ENCODE data around the gene AKAP6.

AKAP6 gene

GRCh38 chr14:32727832-32728231, 398.7 kb downstream of the AKAP6 start:
- Histone ChIP-seq H3K9ac (no peak overlapping the region), H4K20me1 (ENCODE audit: insufficient read depth) (no peaks in the 10 kb centered on the region), H2AFZ (ENCODE audit: low read depth) (no peak overlapping the region), H3K4me1 (ENCODE audit: low read depth, poor library complexity, severe bottlenecking) (no peaks in the 10 kb centered on the region), H3K4me3 (IDR thresholded peaks at IDR 0.05; ENCODE audit: insufficient read depth, low read depth, low read length) (no peak overlapping the region), H3K27ac (no peak overlapping the region), H3K79me2 (ENCODE audit: insufficient read depth, low read depth) (no peaks in the 10 kb centered on the region), H3K4me2 (no peak overlapping the region), H3K36me3 (ENCODE audit: insufficient read depth) (no peaks in the 10 kb centered on the region), H3K27me3 (ENCODE audit: insufficient read depth, low read depth) (no peaks in the 10 kb centered on the region)
- TF ChIP-seq CTCF (conservative IDR thresholded peaks at IDR 0.05; ENCODE audit: low read depth, low read length), result no peak

- no peaks in the 10 kb centered on the region for H3K27me3 ChIP-seq (ENCODE audit: insufficient read depth, low read depth)
- no peak overlapping the region for H3K4me3 ChIP-seq (IDR thresholded peaks at IDR 0.05; ENCODE audit: insufficient read depth, low read depth, low read length)
- H3K36me3 ChIP-seq (ENCODE audit: insufficient read depth), result no peaks in the 10 kb centered on the region
- H3K4me1 ChIP-seq (ENCODE audit: low read depth, poor library complexity, severe bottlenecking), result no peaks in the 10 kb centered on the region
- H3K27ac ChIP-seq, result no peak overlapping the region
- H3K79me2 ChIP-seq (ENCODE audit: insufficient read depth, low read depth), result no peaks in the 10 kb centered on the region
- no peak for TF ChIP-seq CTCF (conservative IDR thresholded peaks at IDR 0.05; ENCODE audit: low read depth, low read length)
- no peak overlapping the region for H2AFZ ChIP-seq (ENCODE audit: low read depth)
- H4K20me1 ChIP-seq (ENCODE audit: insufficient read depth), result no peaks in the 10 kb centered on the region
- no peak overlapping the region for H3K4me2 ChIP-seq
- H3K9ac ChIP-seq, result no peak overlapping the region
These were observed 399.4 kb downstream of the AKAP6 start for GRCh38 chr14:32728526-32728925.

- H2AFZ ChIP-seq (ENCODE audit: low read depth), result no peak overlapping the region
- H3K4me2 ChIP-seq, result no peak overlapping the region
- H3K79me2 ChIP-seq (ENCODE audit: insufficient read depth, low read depth), result no peaks in the 10 kb centered on the region
- H3K27ac ChIP-seq, result no peak overlapping the region
- H3K4me3 ChIP-seq (IDR thresholded peaks at IDR 0.05; ENCODE audit: insufficient read depth, low read depth, low read length), result no peak overlapping the region
- H3K27me3 ChIP-seq (ENCODE audit: insufficient read depth, low read depth), result no peaks in the 10 kb centered on the region
- H3K9ac ChIP-seq, result no peak overlapping the region
- no peaks in the 10 kb centered on the region for H3K4me1 ChIP-seq (ENCODE audit: low read depth, poor library complexity, severe bottlenecking)
- H4K20me1 ChIP-seq (ENCODE audit: insufficient read depth), result no peaks in the 10 kb centered on the region
- no peaks in the 10 kb centered on the region for H3K36me3 ChIP-seq (ENCODE audit: insufficient read depth)
- TF ChIP-seq CTCF (conservative IDR thresholded peaks at IDR 0.05; ENCODE audit: low read depth, low read length), result no peak
These were observed 399.9 kb downstream of the AKAP6 start for GRCh38 chr14:32728976-32729375.

GRCh38 chr14:32731249-32731648, 402.2 kb downstream of the AKAP6 start:
- no peak overlapping the region for H3K4me3 ChIP-seq (IDR thresholded peaks at IDR 0.05; ENCODE audit: insufficient read depth, low read depth, low read length)
- no peaks in the 10 kb centered on the region for H4K20me1 ChIP-seq (ENCODE audit: insufficient read depth)
- H3K27ac ChIP-seq, result no peak overlapping the region
- H3K36me3 ChIP-seq (ENCODE audit: insufficient read depth), result no peaks in the 10 kb centered on the region
- no peak overlapping the region for H3K4me2 ChIP-seq
- H3K79me2 ChIP-seq (ENCODE audit: insufficient read depth, low read depth), result no peaks in the 10 kb centered on the region
- H3K27me3 ChIP-seq (ENCODE audit: insufficient read depth, low read depth), result no peaks in the 10 kb centered on the region
- TF ChIP-seq CTCF (conservative IDR thresholded peaks at IDR 0.05; ENCODE audit: low read depth, low read length), result no peak
- no peaks in the 10 kb centered on the region for H3K4me1 ChIP-seq (ENCODE audit: low read depth, poor library complexity, severe bottlenecking)
- no peak overlapping the region for H2AFZ ChIP-seq (ENCODE audit: low read depth)
- H3K9ac ChIP-seq, result no peak overlapping the region

- H3K4me1 ChIP-seq (ENCODE audit: low read depth, poor library complexity, severe bottlenecking), result no peaks in the 10 kb centered on the region
- H3K4me3 ChIP-seq (IDR thresholded peaks at IDR 0.05; ENCODE audit: insufficient read depth, low read depth, low read length), result no peak overlapping the region
- no peak overlapping the region for H3K4me2 ChIP-seq
- no peak overlapping the region for H2AFZ ChIP-seq (ENCODE audit: low read depth)
- H3K9ac ChIP-seq, result no peak overlapping the region
- no peaks in the 10 kb centered on the region for H3K36me3 ChIP-seq (ENCODE audit: insufficient read depth)
- no peaks in the 10 kb centered on the region for H4K20me1 ChIP-seq (ENCODE audit: insufficient read depth)
- H3K79me2 ChIP-seq (ENCODE audit: insufficient read depth, low read depth), result no peaks in the 10 kb centered on the region
- no peak overlapping the region for H3K27ac ChIP-seq
- TF ChIP-seq CTCF (conservative IDR thresholded peaks at IDR 0.05; ENCODE audit: low read depth, low read length), result no peak
- H3K27me3 ChIP-seq (ENCODE audit: insufficient read depth, low read depth), result no peaks in the 10 kb centered on the region
These were observed 403.9 kb downstream of the AKAP6 start for GRCh38 chr14:32733015-32733414.

Data from KMS-11 (cell line).